BLaER1 treated with 17β-estradiol and CSF1 and Interleukin-3, amounts not matched to agents 10 nM and 100 nM (cell line): ENCODE results near the gene DDIT4L.
A peak's percentile ranks its signal among the peaks of the same experiment; 100 is the strongest.
"Not testable (repeated sequence)": the region's sequence is repeated elsewhere in the genome, so short reads cannot be mapped to it uniquely, and the experiment has no call there.

Experiments used
- H3K27ac ChIP-seq, 11 experiments: shearing (Covaris generic); formaldehyde crosslinking; 2 replicates each; pipeline ENCODE4 v1.8.1; 2022
- H3K27me3 ChIP-seq, 11 experiments: shearing (Covaris generic); formaldehyde crosslinking; 2 replicates each; pipeline ENCODE4 v1.8.1; 2022
- H3K36me3 ChIP-seq, 11 experiments: shearing (Covaris generic); formaldehyde crosslinking; 2 replicates each; pipeline ENCODE4 v1.8.1; 2022
- H3K4me1 ChIP-seq, 10 experiments: shearing (Covaris generic); formaldehyde crosslinking; 2 replicates each; pipeline ENCODE4 v1.8.1; 2022
- H3K4me2 ChIP-seq, 11 experiments: shearing (Covaris generic); formaldehyde crosslinking; 2 replicates each; pipeline ENCODE4 v1.8.1; 2022
- H3K4me3 ChIP-seq, 10 experiments: shearing (Covaris generic); formaldehyde crosslinking; 2 replicates each; pipeline ENCODE4 v1.8.1; 2022
- H3K9ac ChIP-seq, 11 experiments: shearing (Covaris generic); formaldehyde crosslinking; 2 replicates each; pipeline ENCODE4 v1.8.1; 2022
- H3K9me3 ChIP-seq, 11 experiments: shearing (Covaris generic); formaldehyde crosslinking; replicated peaks in 1 of 11; 2 replicates each; pipeline ENCODE4 v1.8.1; 2022
- H4K20me1 ChIP-seq, 11 experiments: shearing (Covaris generic); formaldehyde crosslinking; 2 replicates each; pipeline ENCODE4 v1.8.1; 2022
- Cebpa-rat ChIP-seq, 11 experiments: shearing (Covaris generic); IDR thresholded peaks; 2 replicates each; pipeline ENCODE4 v1.8.1; 2022

Gene DDIT4L

GRCh38 chr4:100162027-100162685 lies 28.1 kb downstream of the DDIT4L start:
- Histone ChIP-seq H3K9me3 (peaks cover 21 to 65% (median 51%) of the 10 kb centered on the region in 11 experiments; a peak in 21 of 22 replicates), H3K4me2 (peak overlapping the region; percentile 15 to 72 (median 49)), H4K20me1 (no peaks in the 10 kb centered on the region), H3K9ac (peak overlapping the region; percentile 7 to 79 (median 57); a peak in 19 of 22 replicates), H3K4me1 (peaks cover 38 to 96% (median 54%) of the 10 kb centered on the region in 10 experiments), H3K27ac (peak overlapping the region; percentile 73 to 93 (median 81)), H3K27me3 (no peaks in the 10 kb centered on the region), H3K36me3 (peaks cover 0 to 13% (median 0%) of the 10 kb centered on the region in 11 experiments; a peak in 2 of 22 replicates), H3K4me3 (peak overlapping the region in 5 of 10 experiments; percentile 1 to 34 (median 9); a peak in 6 of 20 replicates)
- TF ChIP-seq Cebpa-rat (IDR thresholded peaks at IDR 0.05): peak in 2 of 11 experiments; percentile 35 to 42; a peak in 2 of 22 replicates

GRCh38 chr4:100149190-100149589 lies 41.1 kb downstream of the DDIT4L start:
- H3K9ac ChIP-seq: no peak overlapping the region
- H3K4me1 ChIP-seq: peaks cover 0 to 49% (median 17%) of the 10 kb centered on the region in 10 experiments; a peak in 17 of 20 replicates
- H3K4me3 ChIP-seq: no peak overlapping the region
- TF ChIP-seq Cebpa-rat (IDR thresholded peaks at IDR 0.05): no peak
- H3K36me3 ChIP-seq: no peaks in the 10 kb centered on the region
- no peak overlapping the region for H3K4me2 ChIP-seq
- no peak overlapping the region for H3K27ac ChIP-seq
- H3K27me3 ChIP-seq: no peaks in the 10 kb centered on the region
- peaks cover 0 to 17% (median 3%) of the 10 kb centered on the region in 11 experiments; a peak in 10 of 22 replicates for H3K9me3 ChIP-seq
- H4K20me1 ChIP-seq: no peaks in the 10 kb centered on the region

DNA sequence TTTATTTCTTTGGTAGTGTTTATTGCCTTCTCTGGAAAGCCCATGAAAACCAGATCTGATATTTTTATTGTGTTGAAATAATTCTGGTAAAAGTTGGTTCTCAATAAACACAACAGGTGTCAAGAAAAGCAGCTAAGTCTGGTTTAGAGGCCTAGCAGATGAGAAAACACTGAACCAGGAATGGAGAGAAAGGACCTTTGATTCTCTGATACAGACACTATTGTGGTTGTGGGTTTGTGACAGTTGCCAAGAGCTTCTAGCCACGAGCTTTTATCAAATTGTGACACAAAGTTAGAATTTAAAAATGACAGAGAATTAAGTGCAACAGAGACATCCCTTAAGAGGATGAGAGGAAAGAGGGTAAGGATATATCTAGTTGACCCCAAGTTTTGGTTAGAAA lies 42.6 kb downstream of the DDIT4L start:
- H4K20me1 ChIP-seq: no peaks in the 10 kb centered on the region
- H3K36me3 ChIP-seq: no peaks in the 10 kb centered on the region
- peaks cover 0 to 17% (median 0%) of the 10 kb centered on the region in 11 experiments; a peak in 5 of 22 replicates for H3K9me3 ChIP-seq
- H3K27me3 ChIP-seq: no peaks in the 10 kb centered on the region
- TF ChIP-seq Cebpa-rat (IDR thresholded peaks at IDR 0.05): no peak
- peak overlapping the region in 6 of 11 experiments; percentile 8 to 39 (median 24); a peak in 8 of 22 replicates for H3K4me2 ChIP-seq
- no peak overlapping the region for H3K4me3 ChIP-seq
- H3K9ac ChIP-seq: no peak overlapping the region
- peaks cover 0 to 49% (median 17%) of the 10 kb centered on the region in 10 experiments; a peak in 17 of 20 replicates for H3K4me1 ChIP-seq
- H3K27ac ChIP-seq: no peak overlapping the region

- Histone ChIP-seq H3K9ac (no peak overlapping the region), H4K20me1 (no peaks in the 10 kb centered on the region), H3K9me3 (peaks cover 0 to 17% (median under 1%) of the 10 kb centered on the region in 11 experiments; a peak in 6 of 22 replicates), H3K36me3 (no peaks in the 10 kb centered on the region), H3K4me3 (no peak overlapping the region), H3K4me1 (peaks cover 0 to 46% (median 17%) of the 10 kb centered on the region in 10 experiments; a peak in 17 of 20 replicates), H3K27ac (no peak overlapping the region), H3K27me3 (no peaks in the 10 kb centered on the region), H3K4me2 (peak overlapping the region in 6 of 11 experiments; percentile 8 to 39 (median 24); a peak in 8 of 22 replicates)
- TF ChIP-seq Cebpa-rat (IDR thresholded peaks at IDR 0.05): no peak
These were observed 43.1 kb downstream of the DDIT4L start for GRCh38 chr4:100147198-100147597.

DNA sequence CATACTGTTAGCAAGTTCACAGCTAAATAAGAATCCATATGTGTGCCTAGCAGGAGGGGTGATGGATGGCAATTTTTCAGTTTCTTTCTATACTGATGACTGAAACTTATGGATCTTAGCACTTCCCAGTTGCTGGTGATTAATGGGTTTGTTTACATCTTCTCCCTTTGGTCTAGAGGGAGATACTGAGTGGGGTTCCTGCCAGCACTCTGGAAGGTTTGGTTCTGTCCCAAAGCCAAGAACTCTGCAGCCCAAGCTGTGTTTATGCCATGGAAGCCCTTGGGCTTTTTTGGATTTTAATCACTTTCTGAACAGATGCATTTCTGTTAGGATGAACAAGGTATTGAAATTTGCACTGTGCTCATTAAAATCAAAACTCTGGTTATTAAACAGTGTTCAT lies 43.5 kb downstream of the DDIT4L start:
- TF ChIP-seq Cebpa-rat (IDR thresholded peaks at IDR 0.05): no peak
- H3K36me3 ChIP-seq: no peaks in the 10 kb centered on the region
- H3K27ac ChIP-seq: no peak overlapping the region
- H4K20me1 ChIP-seq: no peaks in the 10 kb centered on the region
- no peaks in the 10 kb centered on the region for H3K27me3 ChIP-seq
- H3K4me2 ChIP-seq: peak overlapping the region in 6 of 11 experiments; percentile 2 to 39 (median 20); a peak in 6 of 22 replicates
- H3K9ac ChIP-seq: no peak overlapping the region
- H3K4me1 ChIP-seq: peaks cover 0 to 42% (median 15%) of the 10 kb centered on the region in 10 experiments; a peak in 16 of 20 replicates
- H3K4me3 ChIP-seq: no peak overlapping the region
- peaks cover 0 to 17% (median 4%) of the 10 kb centered on the region in 11 experiments; a peak in 7 of 22 replicates for H3K9me3 ChIP-seq

- H3K4me3 ChIP-seq, H3K27ac ChIP-seq, H3K9ac ChIP-seq, H3K4me1 ChIP-seq, H3K27me3 ChIP-seq, H3K4me2 ChIP-seq, H4K20me1 ChIP-seq, H3K36me3 ChIP-seq: not testable (repeated sequence)
- peaks cover 21 to 37% (median 29%) of the 10 kb centered on the region in 11 experiments; a peak in 21 of 22 replicates for H3K9me3 ChIP-seq
These were observed 52.9 kb downstream of the DDIT4L start for GRCh38 chr4:100137320-100137719.
